Placental epithelial cell (primary cell): Measurements from ENCODE around the gene TRIM7. TPM values are rescaled to one million over a fixed set of nuclear protein-coding genes. Genes with fewer than 3 reads are reported as not detected.

Experiments
- small RNA-seq: library from RNA; depleted of rRNA; stranded (forward); fragments of <200 nt; gene quantifications from one replicate; pipeline ENCODE3, GENCODE V24; 2012
- total RNA-seq: library from RNA; depleted of rRNA; stranded (reverse); fragments of >200 nt; gene quantifications from 2 replicates; pipeline ENCODE4 v1.2.3, GENCODE V29; 2012

The TRIM7 gene
- 1.2 and 1.8 TPM in 2 replicates for total RNA-seq

DNA sequence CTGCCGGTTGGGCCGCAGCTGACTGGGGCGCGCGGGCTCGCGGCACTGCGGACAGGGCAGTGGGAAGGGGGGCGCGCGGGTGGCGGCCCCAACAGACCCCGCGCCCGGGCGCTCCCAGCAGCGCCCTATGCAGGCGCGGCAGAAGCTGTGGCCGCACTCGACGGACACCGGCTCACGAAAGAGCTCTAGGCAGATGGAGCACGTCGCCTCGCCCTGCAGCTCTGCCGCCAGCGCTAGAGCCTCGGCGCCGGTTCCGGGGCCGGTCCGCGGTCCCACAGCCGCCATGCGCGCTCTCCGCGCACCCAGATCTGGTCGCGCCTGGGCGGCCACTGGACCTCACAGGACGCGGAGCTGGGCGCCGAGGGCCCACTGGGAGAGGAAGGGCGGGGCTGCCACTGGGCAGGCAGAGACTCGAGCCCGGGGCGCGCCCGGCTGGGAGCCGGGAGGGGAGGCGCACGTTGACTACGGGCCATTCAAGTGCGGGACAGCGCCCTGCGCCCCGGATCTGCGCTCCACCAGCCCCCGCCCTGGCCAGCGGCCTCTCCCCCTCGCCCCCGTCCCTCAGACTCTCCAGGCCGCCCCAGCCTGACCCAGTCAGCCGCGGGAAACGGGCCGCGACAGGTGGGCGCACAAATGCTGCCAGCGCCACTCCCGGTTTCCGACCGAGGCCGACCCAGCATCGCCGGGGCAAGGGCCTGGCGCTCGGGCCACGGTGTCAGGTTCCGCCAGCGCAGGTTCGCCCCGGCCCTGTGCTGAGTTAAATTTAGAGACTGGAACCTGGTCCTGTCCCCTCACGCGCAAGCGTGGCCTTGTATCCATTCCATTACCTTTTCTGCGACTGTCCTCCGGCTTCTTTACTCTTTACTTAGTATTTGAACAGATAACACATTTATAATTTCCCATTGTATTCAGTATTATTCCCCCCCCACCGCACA is at the start of gene TRIM7:
TSS of gene TRIM7 (minus strand) at position 371 of the 935 bp plus-strand sequence. CDS start at position 285, 86 bp downstream.

DNA sequence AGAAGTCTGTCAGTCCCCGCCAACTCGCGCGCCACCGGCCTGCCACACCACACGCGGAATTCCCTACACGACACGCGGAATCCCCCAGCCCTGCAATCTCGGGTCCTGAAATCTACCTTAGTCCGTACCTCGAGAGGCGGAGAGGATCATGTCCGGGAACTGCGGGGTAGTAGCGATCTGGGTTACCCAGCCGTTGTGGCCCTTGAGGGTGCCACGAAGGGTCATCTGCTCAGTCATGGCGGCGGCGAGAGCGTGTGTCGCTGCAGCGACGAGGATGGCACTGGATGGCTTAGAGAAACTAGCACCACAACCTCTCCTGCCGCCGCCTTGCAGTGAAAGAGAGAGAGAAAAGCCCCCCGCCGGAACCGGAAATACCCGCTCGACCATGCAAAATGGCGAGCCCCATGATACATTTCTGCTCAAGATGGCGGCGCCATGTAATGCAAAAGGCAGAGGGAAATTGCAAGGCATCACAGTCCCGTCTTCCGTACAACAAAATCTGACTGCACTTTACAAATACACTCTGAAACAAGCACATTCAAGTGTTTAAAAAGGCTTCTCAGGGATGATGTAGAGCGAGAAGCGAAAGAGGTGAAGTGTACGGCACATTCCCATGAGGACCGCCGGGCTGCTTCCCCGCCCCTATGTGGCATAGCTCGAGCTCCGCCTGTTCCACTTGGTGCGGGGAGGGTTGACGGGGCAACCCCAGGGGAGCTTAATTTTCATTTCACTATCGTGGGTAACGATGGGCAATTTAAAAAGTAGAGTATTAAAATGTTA is 38.8 kb upstream of the TRIM7 start, which contains the start of gene RACK1:
TSS of gene RACK1 (minus strand) at position 343 of the 780 bp plus-strand sequence. CDS start at position 237, 106 bp downstream.

GRCh38 chr5:181223058-181223728 is 18.2 kb upstream of the TRIM7 start, which contains the start of gene TRIM41:
Gene TRIM41 (plus strand): TSS chr5:181223281. CDS start chr5:181224000, 719 bp downstream.

GRCh38 chr5:181146927-181147636 is 57.9 kb downstream of the TRIM7 start, which contains the start of gene OR2V2:
Gene OR2V2 (plus strand): TSS chr5:181147586. CDS start chr5:181154943, 7,357 bp downstream.

Small RNAs within 50 kb of the gene (small RNA-seq; reads per million reads assigned to genes)
- gene MIR4638 (not detected), gene SNORD95 (not detected), gene SNORD96A (not detected)

Other genes starting within 250 kb of the TRIM7 start
- gene BTNL3, start 216.3 kb downstream of the TRIM7 start, total RNA-seq, result not detected in 2 replicates
- under 0.01 and 0.11 TPM in 2 replicates for gene BTNL9, start 164.9 kb downstream of the TRIM7 start, total RNA-seq
- gene OR2V1, start 74.0 kb downstream of the TRIM7 start, total RNA-seq, result not detected in 2 replicates
- not detected in 2 replicates for gene OR2V2, start 57.6 kb downstream of the TRIM7 start, total RNA-seq
- gene TRIM41, start 18.1 kb upstream of the TRIM7 start, total RNA-seq, result 16.1 and 19.6 TPM in 2 replicates
- 4,627 and 5,268 TPM in 2 replicates for gene RACK1, start 38.7 kb upstream of the TRIM7 start, total RNA-seq
- gene TRIM52, start 55.9 kb upstream of the TRIM7 start, total RNA-seq, result 6.2 and 8.2 TPM in 2 replicates
- gene OR4F3, start 162.1 kb upstream of the TRIM7 start, total RNA-seq, result 0.79 TPM in 1 of 2 replicates, not detected in the other